HEK293 (cell line): ENCODE results near the gene CAMK2B.

Source experiments
- CTCF ChIA-PET: fragments of 350-600 bp; formaldehyde crosslinking; extraction: SDS; loops from one replicate; lab custom pipeline; 2021; ENCODE audit warnings: antibody characterized with exemption; lab: Yijun Ruan, JAX
- POLR2A ChIA-PET: fragments of 300-600 bp; formaldehyde crosslinking; extraction: SDS; loops from one replicate; lab custom pipeline; 2020; ENCODE audit warnings: antibody characterized with exemption, inconsistent platforms; lab: Yijun Ruan, JAX
- H3K27ac ChIP-seq: fragments of 200-500 bp; sonication (Bioruptor generic); 2 replicates; pipeline ENCODE4 v1.5.1; 2014; ENCODE audit warnings: low read depth, low read length, control low read depth, inconsistent platforms; ENCODE audit errors: extremely low read depth
- H3K36me3 ChIP-seq, 2 experiments: fragments of 200-500 bp in 1 of 2; sonication (Bioruptor generic) in 1 of 2; 1 replicate in 1 of 2; 2 replicates in 1 of 2; pipeline ENCODE4 v1.5.1; 2014 to 2017; ENCODE audit warnings: inconsistent platforms in 2 of 2, low read length in 2 of 2; ENCODE audit not compliant: control insufficient read depth in 2 of 2, insufficient read depth in 1 of 2
- H3K4me1 ChIP-seq: fragments of 200-500 bp; sonication (Bioruptor generic); 2 replicates; pipeline ENCODE4 v1.5.1; 2014; ENCODE audit warnings: mild to moderate bottlenecking, low read length, inconsistent platforms; ENCODE audit not compliant: control insufficient read depth, insufficient read depth
- H3K4me3 ChIP-seq: 2 replicates; pipeline ENCODE4 v1.5.1; 2011; ENCODE audit warnings: low read depth, mild to moderate bottlenecking, control low read depth, low read length, moderate library complexity
- H3K9me3 ChIP-seq: fragments of 200-500 bp; sonication (Bioruptor generic); 2 replicates; pipeline ENCODE4 v1.5.1; 2014; ENCODE audit warnings: low read depth, low read length, inconsistent platforms; ENCODE audit not compliant: control insufficient read depth, insufficient read depth
- EGR2 ChIP-seq: fragments of 450-650 bp; formaldehyde crosslinking; IDR thresholded peaks from 2 replicates; pipeline ENCODE4 v1.5.1; 2016; ENCODE audit warnings: low read depth, missing biosample characterization, missing genetic modification characterization
- GLIS1 ChIP-seq: fragments of 450-650 bp; formaldehyde crosslinking; IDR thresholded peaks from 2 replicates; pipeline ENCODE4 v1.5.1; 2016; ENCODE audit warnings: missing biosample characterization, missing genetic modification characterization
- KLF9 ChIP-seq: fragments of 450-650 bp; formaldehyde crosslinking; IDR thresholded peaks from 2 replicates; pipeline ENCODE4 v1.5.1; 2016; ENCODE audit warnings: missing biosample characterization, missing genetic modification characterization, low read depth
- SETDB1 ChIP-seq: IDR thresholded peaks from one replicate; pipeline ENCODE4 v1.6.1; 2017; ENCODE audit warnings: mild to moderate bottlenecking, low read length, moderate library complexity, mixed read lengths; ENCODE audit not compliant: insufficient read length
- TCF7L2 ChIP-seq: IDR thresholded peaks from 2 replicates; pipeline ENCODE4 v1.6.1; 2011; ENCODE audit warnings: low read depth, mild to moderate bottlenecking, inconsistent platforms, low read length, moderate library complexity, borderline replicate concordance
- WT1 ChIP-seq: fragments of 450-650 bp; formaldehyde crosslinking; IDR thresholded peaks from 2 replicates; pipeline ENCODE4 v1.5.1; 2016; ENCODE audit warnings: missing biosample characterization, missing genetic modification characterization
- ZBTB48 ChIP-seq: fragments of 450-650 bp; formaldehyde crosslinking; IDR thresholded peaks from 2 replicates; pipeline ENCODE4 v1.5.1; 2016; ENCODE audit warnings: missing biosample characterization, missing genetic modification characterization
- ZEB2 ChIP-seq: fragments of 450-650 bp; formaldehyde crosslinking; IDR thresholded peaks from 2 replicates; pipeline ENCODE4 v1.5.1; 2016; ENCODE audit warnings: missing biosample characterization, missing genetic modification characterization
- ZNF223 ChIP-seq: fragments of 450-650 bp; formaldehyde crosslinking; IDR thresholded peaks from 2 replicates; pipeline ENCODE4 v1.5.1; 2016; ENCODE audit warnings: missing biosample characterization, missing genetic modification characterization
- ZNF274 ChIP-seq, 2 experiments: fragments of 200-500 bp in 1 of 2; fragments of 450-650 bp in 1 of 2; sonication (Bioruptor generic) in 1 of 2; formaldehyde crosslinking in 1 of 2; IDR thresholded peaks; 2 replicates each; pipeline versions ENCODE4 v1.5.1 to v1.6.1; 2014 to 2016; ENCODE audit warnings: borderline replicate concordance in 1 of 2, inconsistent platforms in 1 of 2, low read length in 1 of 2, missing biosample characterization in 1 of 2, missing genetic modification characterization in 1 of 2
- ZNF292 ChIP-seq: fragments of 450-650 bp; formaldehyde crosslinking; IDR thresholded peaks from 2 replicates; pipeline ENCODE4 v1.5.1; 2016; ENCODE audit warnings: low read depth, missing biosample characterization, missing genetic modification characterization, borderline replicate concordance
- ZNF394 ChIP-seq: fragments of 450-650 bp; formaldehyde crosslinking; IDR thresholded peaks from 2 replicates; pipeline ENCODE4 v1.5.1; 2016; ENCODE audit warnings: missing biosample characterization, missing genetic modification characterization, mild to moderate bottlenecking, moderate library complexity, borderline replicate concordance
- ZNF404 ChIP-seq: fragments of 450-650 bp; formaldehyde crosslinking; IDR thresholded peaks from 2 replicates; pipeline ENCODE4 v1.5.1; 2017; ENCODE audit warnings: missing biosample characterization, missing genetic modification characterization
- ZNF548 ChIP-seq: fragments of 450-650 bp; formaldehyde crosslinking; IDR thresholded peaks from 2 replicates; pipeline ENCODE4 v1.5.1; 2016; ENCODE audit warnings: missing biosample characterization, missing genetic modification characterization
- ZNF596 ChIP-seq: fragments of 450-650 bp; IDR thresholded peaks from 2 replicates; pipeline ENCODE4 v1.5.0; 2018; ENCODE audit warnings: missing biosample characterization, mild to moderate bottlenecking, missing genetic modification characterization, moderate library complexity
- ZNF610 ChIP-seq: fragments of 450-650 bp; formaldehyde crosslinking; IDR thresholded peaks from 2 replicates; pipeline ENCODE4 v1.5.1; 2016; ENCODE audit warnings: missing biosample characterization, missing genetic modification characterization, borderline replicate concordance
- ZNF660 ChIP-seq: fragments of 450-650 bp; IDR thresholded peaks from 2 replicates; pipeline ENCODE4 v1.5.1; 2018; ENCODE audit warnings: missing biosample characterization, mild to moderate bottlenecking, missing genetic modification characterization
- ZNF670 ChIP-seq: fragments of 450-650 bp; formaldehyde crosslinking; IDR thresholded peaks from 2 replicates; pipeline ENCODE4 v1.5.1; 2016; ENCODE audit warnings: missing biosample characterization, missing genetic modification characterization, low read depth
- ZNF707 ChIP-seq: fragments of 450-650 bp; formaldehyde crosslinking; IDR thresholded peaks from 2 replicates; pipeline ENCODE4 v1.5.1; 2016; ENCODE audit warnings: missing biosample characterization, missing genetic modification characterization
- ZNF76 ChIP-seq: fragments of 450-650 bp; formaldehyde crosslinking; IDR thresholded peaks from 2 replicates; pipeline ENCODE4; 2016; ENCODE audit warnings: low read depth, missing biosample characterization, missing genetic modification characterization, borderline replicate concordance
- TF ChIP-seq, protein P1 (sequence below): fragments of 450-650 bp; formaldehyde crosslinking; IDR thresholded peaks from 2 replicates; pipeline ENCODE4 v1.5.1; 2016; ENCODE audit warnings: missing biosample characterization, missing genetic modification characterization
- TF ChIP-seq, protein P2 (sequence below): fragments of 450-650 bp; formaldehyde crosslinking; IDR thresholded peaks from 2 replicates; pipeline ENCODE4 v1.5.1; 2016; ENCODE audit warnings: missing biosample characterization, missing genetic modification characterization
- TF ChIP-seq, protein P3 (sequence below): fragments of 450-650 bp; formaldehyde crosslinking; IDR thresholded peaks from 2 replicates; pipeline ENCODE4 v1.5.1; 2016; ENCODE audit warnings: missing biosample characterization, missing genetic modification characterization
- TF ChIP-seq, protein P4 (sequence below): fragments of 450-650 bp; formaldehyde crosslinking; IDR thresholded peaks from 2 replicates; pipeline ENCODE4 v1.5.1; 2016; ENCODE audit warnings: missing biosample characterization, missing genetic modification characterization

CAMK2B gene

DNA sequence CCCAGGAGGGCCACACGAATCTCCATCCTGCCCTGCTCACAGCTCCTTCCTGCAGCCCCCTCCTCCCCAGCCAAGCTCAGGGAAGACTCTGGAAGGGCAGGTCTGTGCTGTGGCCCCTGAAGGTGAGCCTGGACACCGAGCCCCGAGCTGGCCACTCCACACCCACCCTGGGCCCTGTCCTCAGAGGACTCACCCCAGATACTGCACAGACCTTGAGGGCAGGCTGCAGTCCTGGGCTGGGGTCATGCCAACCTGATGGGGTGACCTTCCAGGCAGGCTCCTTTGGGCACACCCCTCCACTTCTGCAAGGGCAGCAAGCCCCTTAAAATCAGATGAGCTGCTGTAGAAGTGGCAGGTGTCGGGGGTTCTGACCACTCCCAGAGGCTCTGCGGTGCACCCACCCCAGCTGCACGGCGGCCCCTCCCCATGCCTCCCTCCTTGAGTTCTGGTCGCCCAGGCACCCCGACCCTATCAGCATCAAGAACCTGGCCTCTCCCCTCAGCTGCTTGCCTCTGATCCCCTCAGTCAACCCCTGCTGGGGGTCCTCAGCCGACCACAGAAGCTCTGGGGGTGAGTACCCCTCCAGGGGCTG, 100.3 kb downstream of the CAMK2B start:
- Histone ChIP-seq H3K4me1 (no peaks in the 10 kb centered on the region; the same call in 1 of the 2 replicates), H3K36me3 (no peaks in the 10 kb centered on the region), H3K9me3 (no peaks in the 10 kb centered on the region), H3K27ac (no peak overlapping the region), H3K4me3 (no peak overlapping the region)
- TF ChIP-seq ZNF548 (tag by site-specific recombination) (no peak), EGR2 (tag by site-specific recombination) (0 out of 2 replicates have a peak, but pooled peaks have one; percentile 2)
- TF ChIP-seq, protein P1, sequence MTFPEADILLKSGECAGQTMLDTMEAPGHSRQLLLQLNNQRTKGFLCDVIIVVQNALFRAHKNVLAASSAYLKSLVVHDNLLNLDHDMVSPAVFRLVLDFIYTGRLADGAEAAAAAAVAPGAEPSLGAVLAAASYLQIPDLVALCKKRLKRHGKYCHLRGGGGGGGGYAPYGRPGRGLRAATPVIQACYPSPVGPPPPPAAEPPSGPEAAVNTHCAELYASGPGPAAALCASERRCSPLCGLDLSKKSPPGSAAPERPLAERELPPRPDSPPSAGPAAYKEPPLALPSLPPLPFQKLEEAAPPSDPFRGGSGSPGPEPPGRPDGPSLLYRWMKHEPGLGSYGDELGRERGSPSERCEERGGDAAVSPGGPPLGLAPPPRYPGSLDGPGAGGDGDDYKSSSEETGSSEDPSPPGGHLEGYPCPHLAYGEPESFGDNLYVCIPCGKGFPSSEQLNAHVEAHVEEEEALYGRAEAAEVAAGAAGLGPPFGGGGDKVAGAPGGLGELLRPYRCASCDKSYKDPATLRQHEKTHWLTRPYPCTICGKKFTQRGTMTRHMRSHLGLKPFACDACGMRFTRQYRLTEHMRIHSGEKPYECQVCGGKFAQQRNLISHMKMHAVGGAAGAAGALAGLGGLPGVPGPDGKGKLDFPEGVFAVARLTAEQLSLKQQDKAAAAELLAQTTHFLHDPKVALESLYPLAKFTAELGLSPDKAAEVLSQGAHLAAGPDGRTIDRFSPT (tag by site-specific recombination), result 0 out of 2 replicates have a peak, but pooled peaks have one; percentile 4
- ChIA-PET POLR2A (no interaction called here), CTCF (interaction anchor here (1.2 kb wide), 2 partner anchors 9 to 10 kb away, joined by 3 to 4 read pairs; no protein-coding TSS in a partner anchor)

DNA sequence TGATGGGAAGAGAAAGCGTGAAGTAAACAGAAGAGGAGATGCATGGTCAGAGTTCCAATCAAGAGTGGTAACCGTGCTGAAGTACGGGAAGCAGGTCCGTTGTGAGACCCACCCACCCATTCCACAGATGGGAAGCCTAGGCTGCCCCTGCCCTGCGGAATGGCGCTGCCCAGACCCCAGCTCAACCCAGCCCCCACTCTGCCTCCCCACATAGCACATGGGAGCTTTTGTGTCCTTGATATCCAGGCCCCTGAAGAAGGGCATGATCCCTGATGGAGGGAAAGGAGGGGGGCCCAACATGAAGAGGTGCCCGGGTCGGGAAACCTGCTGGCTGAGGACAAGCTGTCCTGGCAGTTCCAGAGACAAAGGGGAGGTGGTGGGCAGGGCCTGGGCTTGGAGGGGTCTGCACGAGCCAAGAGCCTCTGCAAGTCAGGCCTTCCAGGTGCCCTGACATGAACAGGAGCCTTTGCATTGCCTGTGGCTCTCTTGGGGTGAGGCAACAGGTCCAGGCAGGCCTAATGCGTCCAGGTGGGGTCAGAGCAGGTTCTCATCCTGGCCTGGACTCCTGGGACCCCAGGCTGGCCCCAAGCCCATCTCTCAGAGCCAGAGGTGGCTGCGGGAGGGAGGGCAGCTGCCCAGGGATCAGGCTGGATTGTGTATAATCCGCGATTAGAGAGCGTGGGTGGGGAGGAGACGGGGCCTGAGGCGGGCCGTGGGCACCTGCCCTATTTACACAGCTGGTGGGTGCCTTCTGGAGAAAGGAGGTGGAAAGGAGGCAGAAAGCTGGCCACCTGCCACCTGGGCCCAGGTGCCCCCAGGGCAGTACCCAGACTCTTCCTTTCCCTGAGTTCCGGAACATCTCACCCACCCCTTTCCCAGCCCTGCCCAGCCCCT, 101.1 kb downstream of the CAMK2B start:
- CTCF ChIA-PET, result interaction anchor here (1.2 kb wide), 1 partner anchor 10 kb away, joined by 4 read pairs; no protein-coding TSS in a partner anchor
- POLR2A ChIA-PET, result no interaction called here
- H3K27ac ChIP-seq, result no peak overlapping the region
- no peaks in the 10 kb centered on the region; the same call in 1 of the 2 replicates for H3K4me1 ChIP-seq
- H3K4me3 ChIP-seq, result no peak overlapping the region
- H3K9me3 ChIP-seq, result no peaks in the 10 kb centered on the region
- no peaks in the 10 kb centered on the region for H3K36me3 ChIP-seq
- TF ChIP-seq ZNF707 (tag by site-specific recombination), result no peak
- no peak for TF ChIP-seq ZNF548 (tag by site-specific recombination)
- no peak for TF ChIP-seq ZNF76 (tag by site-specific recombination)
- TF ChIP-seq EGR2 (tag by site-specific recombination), result peak; percentile 95
- no peak for TF ChIP-seq ZNF670 (tag by site-specific recombination)
- peak; percentile 57 for TF ChIP-seq GLIS1 (tag by site-specific recombination)
- no peak for TF ChIP-seq ZNF404
- no peak for TF ChIP-seq TCF7L2
- TF ChIP-seq KLF9 (tag by site-specific recombination), result no peak
- TF ChIP-seq, protein P2, sequence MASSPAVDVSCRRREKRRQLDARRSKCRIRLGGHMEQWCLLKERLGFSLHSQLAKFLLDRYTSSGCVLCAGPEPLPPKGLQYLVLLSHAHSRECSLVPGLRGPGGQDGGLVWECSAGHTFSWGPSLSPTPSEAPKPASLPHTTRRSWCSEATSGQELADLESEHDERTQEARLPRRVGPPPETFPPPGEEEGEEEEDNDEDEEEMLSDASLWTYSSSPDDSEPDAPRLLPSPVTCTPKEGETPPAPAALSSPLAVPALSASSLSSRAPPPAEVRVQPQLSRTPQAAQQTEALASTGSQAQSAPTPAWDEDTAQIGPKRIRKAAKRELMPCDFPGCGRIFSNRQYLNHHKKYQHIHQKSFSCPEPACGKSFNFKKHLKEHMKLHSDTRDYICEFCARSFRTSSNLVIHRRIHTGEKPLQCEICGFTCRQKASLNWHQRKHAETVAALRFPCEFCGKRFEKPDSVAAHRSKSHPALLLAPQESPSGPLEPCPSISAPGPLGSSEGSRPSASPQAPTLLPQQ (tag by site-specific recombination), result no peak
- TF ChIP-seq ZEB2, result no peak
- no peak for TF ChIP-seq ZNF274 (IDR thresholded peaks at IDR 0.05; ENCODE audit: low read length)
- TF ChIP-seq ZNF274 (tag by site-specific recombination; IDR thresholded peaks at IDR 0.05; ENCODE audit: borderline replicate concordance), result no peak
- TF ChIP-seq ZNF292, result no peak
- no peak for TF ChIP-seq ZNF660 (tag by site-specific recombination)
- no peak for TF ChIP-seq ZNF610
- TF ChIP-seq WT1 (tag by site-specific recombination), result no peak
- TF ChIP-seq ZNF394 (tag by site-specific recombination), result no peak
- TF ChIP-seq ZNF596 (tag by site-specific recombination), result no peak
- TF ChIP-seq SETDB1, result no peak
- peak; percentile 78; the same call in 1 of the 2 replicates for TF ChIP-seq ZBTB48 (tag by site-specific recombination)
- no peak for TF ChIP-seq ZNF223 (tag by site-specific recombination)
- TF ChIP-seq, protein P3, sequence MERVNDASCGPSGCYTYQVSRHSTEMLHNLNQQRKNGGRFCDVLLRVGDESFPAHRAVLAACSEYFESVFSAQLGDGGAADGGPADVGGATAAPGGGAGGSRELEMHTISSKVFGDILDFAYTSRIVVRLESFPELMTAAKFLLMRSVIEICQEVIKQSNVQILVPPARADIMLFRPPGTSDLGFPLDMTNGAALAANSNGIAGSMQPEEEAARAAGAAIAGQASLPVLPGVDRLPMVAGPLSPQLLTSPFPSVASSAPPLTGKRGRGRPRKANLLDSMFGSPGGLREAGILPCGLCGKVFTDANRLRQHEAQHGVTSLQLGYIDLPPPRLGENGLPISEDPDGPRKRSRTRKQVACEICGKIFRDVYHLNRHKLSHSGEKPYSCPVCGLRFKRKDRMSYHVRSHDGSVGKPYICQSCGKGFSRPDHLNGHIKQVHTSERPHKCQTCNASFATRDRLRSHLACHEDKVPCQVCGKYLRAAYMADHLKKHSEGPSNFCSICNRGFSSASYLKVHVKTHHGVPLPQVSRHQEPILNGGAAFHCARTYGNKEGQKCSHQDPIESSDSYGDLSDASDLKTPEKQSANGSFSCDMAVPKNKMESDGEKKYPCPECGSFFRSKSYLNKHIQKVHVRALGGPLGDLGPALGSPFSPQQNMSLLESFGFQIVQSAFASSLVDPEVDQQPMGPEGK (tag by site-specific recombination), result 0 out of 2 replicates have a peak, but pooled peaks have one; percentile 33
- TF ChIP-seq, protein P4, sequence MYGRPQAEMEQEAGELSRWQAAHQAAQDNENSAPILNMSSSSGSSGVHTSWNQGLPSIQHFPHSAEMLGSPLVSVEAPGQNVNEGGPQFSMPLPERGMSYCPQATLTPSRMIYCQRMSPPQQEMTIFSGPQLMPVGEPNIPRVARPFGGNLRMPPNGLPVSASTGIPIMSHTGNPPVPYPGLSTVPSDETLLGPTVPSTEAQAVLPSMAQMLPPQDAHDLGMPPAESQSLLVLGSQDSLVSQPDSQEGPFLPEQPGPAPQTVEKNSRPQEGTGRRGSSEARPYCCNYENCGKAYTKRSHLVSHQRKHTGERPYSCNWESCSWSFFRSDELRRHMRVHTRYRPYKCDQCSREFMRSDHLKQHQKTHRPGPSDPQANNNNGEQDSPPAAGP (tag by site-specific recombination), result peak; percentile 67
